Measurements from ENCODE around the gene KIZ. TPM values are rescaled to one million over a fixed set of nuclear protein-coding genes. Genes with fewer than 3 reads are reported as not detected.

The KIZ gene
- total and polyA plus RNA-seq, 11 donors, result 8.8 to 31.2 (median 23.6) TPM

GRCh38 chr20:21235484-21236445 is 109.9 kb downstream of the KIZ start:
- TF ChIP-seq CTCF (IDR thresholded peaks at IDR 0.05), result peak; percentile 64 to 86 (median 72)
- TF ChIP-seq POLR2A (IDR thresholded peaks at IDR 0.05), result no peak
- intact Hi-C loops (cut with DNase I), result loop anchor here (1.0 to 10.0 kb wide), 15 partner anchors 67 to 401 kb away; partner anchors contain the start of genes NKX2-4 (in 2 of the 10) and XRN2 (in 1 of the 10)
- DNase-seq (peak; percentile 36 to 71 (median 44)), ATAC-seq (peak; percentile 44 to 82 (median 72))
- H3K4me3 ChIP-seq, result no peak overlapping the region
- H3K9me3 ChIP-seq, result no peaks in the 10 kb centered on the region
- WGBS, 4 donors, result 23 to 28% (median 25%) methylated on average over 15 of the region's 15 CpGs
- no peak overlapping the region for H3K27ac ChIP-seq
- no peaks in the 10 kb centered on the region for H3K27me3 ChIP-seq
- peaks cover 0 to 8% (median 3%) of the 10 kb centered on the region in 12 donors for H3K4me1 ChIP-seq
- peaks cover 0 to 34% (median 19%) of the 10 kb centered on the region in 9 donors for H3K36me3 ChIP-seq

DNA sequence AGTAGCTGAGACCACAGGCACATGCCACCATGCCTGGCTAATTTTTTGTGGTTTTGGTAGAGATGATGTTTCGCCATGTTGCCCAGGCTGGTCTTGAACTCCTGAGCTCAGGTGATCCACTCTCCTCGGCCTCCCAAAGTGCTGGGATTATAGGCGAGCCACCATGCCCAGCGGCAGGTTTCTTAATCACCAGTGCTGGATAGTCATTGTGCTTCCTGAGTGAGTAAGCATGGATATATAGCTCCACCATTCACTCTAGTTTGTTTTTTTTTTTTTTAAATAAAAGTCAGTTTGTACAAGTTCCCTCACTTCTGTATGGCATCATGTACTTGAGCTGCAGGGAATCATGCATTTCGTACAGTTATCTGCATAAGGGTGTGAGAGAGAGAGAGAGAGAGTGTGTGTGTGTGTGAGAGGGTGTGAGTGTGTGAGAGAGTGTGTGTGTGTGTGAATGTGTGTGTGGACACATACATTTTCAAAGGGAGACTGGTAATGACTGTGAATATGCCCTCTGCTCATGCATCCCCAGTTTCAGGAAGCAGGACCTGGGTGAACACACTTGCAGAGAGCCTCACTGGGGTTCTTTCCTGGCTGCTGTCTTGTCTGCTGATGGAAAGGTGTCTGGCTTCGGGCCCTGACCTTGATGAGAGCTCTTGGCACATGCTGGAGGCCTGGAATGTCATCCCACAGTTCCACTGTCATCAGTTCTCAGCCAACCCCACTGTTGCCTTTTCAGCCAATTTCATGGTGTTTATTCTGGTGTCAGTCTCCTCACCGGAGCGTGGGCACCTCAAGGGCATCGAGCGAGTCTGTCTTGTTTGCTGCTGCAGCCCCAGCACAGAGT is 112.3 kb downstream of the KIZ start:
- H3K36me3 ChIP-seq, result peaks cover 0 to 14% (median 0%) of the 10 kb centered on the region in 9 donors
- WGBS, 4 donors, result 70 to 78% (median 73%) methylated on average over 10 of the region's 10 CpGs
- H3K27ac ChIP-seq, result no peak overlapping the region
- intact Hi-C loops (cut with DNase I), result loop anchor here (2.0 to 10.0 kb wide), 13 partner anchors 64 to 403 kb away; partner anchors contain the start of genes NKX2-4 (in 2 of the 10) and XRN2 (in 1 of the 10)
- H3K27me3 ChIP-seq, result no peaks in the 10 kb centered on the region
- no peak overlapping the region for H3K4me3 ChIP-seq
- no peaks in the 10 kb centered on the region for H3K9me3 ChIP-seq
- H3K4me1 ChIP-seq, result peaks cover 0 to 8% (median 3%) of the 10 kb centered on the region in 12 donors
- no peak for TF ChIP-seq POLR2A (IDR thresholded peaks at IDR 0.05)
- TF ChIP-seq CTCF (IDR thresholded peaks at IDR 0.05), result no peak
- ATAC-seq, result peak; percentile 37 to 77 (median 44)
- peak in 2 of 5 donors; percentile 28 to 47 for DNase-seq

GRCh38 chr20:21238818-21239536 is 113.1 kb downstream of the KIZ start:
- ATAC-seq (no peak), DNase-seq (no peak)
- Histone ChIP-seq H3K36me3 (peaks cover 0 to 14% (median 3%) of the 10 kb centered on the region in 9 donors), H3K4me1 (peaks cover 0 to 8% (median 3%) of the 10 kb centered on the region in 12 donors), H3K27ac (no peak overlapping the region), H3K9me3 (no peaks in the 10 kb centered on the region), H3K4me3 (no peak overlapping the region), H3K27me3 (no peaks in the 10 kb centered on the region)
- TF ChIP-seq POLR2A (IDR thresholded peaks at IDR 0.05), result no peak
- no peak for TF ChIP-seq CTCF (IDR thresholded peaks at IDR 0.05)
- WGBS, 4 donors, result 77 to 87% (median 80%) methylated on average over 6 of the region's 6 CpGs
- intact Hi-C loops (cut with DNase I), result loop anchor here in 9 of 10 donors (2.0 to 10.0 kb wide), 10 partner anchors 63 to 404 kb away; partner anchors contain the start of genes NKX2-4 (in 2 of the 9) and XRN2 (in 1 of the 9)

Data from heart left ventricle (tissue), 16 donors.